Mesendoderm (in vitro differentiated cells): ENCODE results near the gene BRME1.

Experiments
- DNase-seq: peaks from one replicate; pipeline ENCODE4 v3.0.0; 2013
- H2AK5ac ChIP-seq: 2 replicates; pipeline ENCODE4 v1.6.1; 2013; ENCODE audit warnings: low read length, inconsistent platforms
- H2BK120ac ChIP-seq: 2 replicates; pipeline ENCODE4 v1.6.1; 2013; ENCODE audit warnings: low read depth, mild to moderate bottlenecking, low read length, moderate library complexity, mixed read lengths
- H2BK15ac ChIP-seq: replicated peaks from 2 replicates; pipeline ENCODE4 v1.6.1; 2013; ENCODE audit warnings: low read depth, mild to moderate bottlenecking, moderate library complexity
- H2BK5ac ChIP-seq: 2 replicates; pipeline ENCODE4 v1.6.1; 2013; ENCODE audit warnings: low read length, inconsistent platforms
- H3K18ac ChIP-seq: 2 replicates; pipeline ENCODE4 v1.6.1; 2013; ENCODE audit warnings: mild to moderate bottlenecking, low read length, mixed read lengths
- H3K23ac ChIP-seq: one replicate; pipeline ENCODE4 v1.6.1; 2013; ENCODE audit warnings: low read length
- H3K27ac ChIP-seq: 2 replicates; pipeline ENCODE4 v1.5.1; 2013; ENCODE audit warnings: low read depth, mild to moderate bottlenecking, inconsistent platforms, low read length, moderate library complexity
- H3K27me3 ChIP-seq: 2 replicates; pipeline ENCODE4 v1.6.1; 2013; ENCODE audit warnings: low read length, control low read depth, mild to moderate bottlenecking, inconsistent platforms; ENCODE audit not compliant: insufficient read depth, poor library complexity
- H3K36me3 ChIP-seq: 2 replicates; pipeline ENCODE4 v1.6.1; 2013; ENCODE audit warnings: low read length, inconsistent platforms; ENCODE audit not compliant: control insufficient read depth, insufficient read depth
- H3K4ac ChIP-seq: one replicate; pipeline ENCODE4 v1.6.1; 2013; ENCODE audit warnings: low read depth, mild to moderate bottlenecking, low read length, moderate library complexity
- H3K4me1 ChIP-seq: 2 replicates; pipeline ENCODE4 v1.6.1; 2013; ENCODE audit warnings: low read depth, low read length, inconsistent platforms; ENCODE audit not compliant: control insufficient read depth
- H3K4me2 ChIP-seq: 2 replicates; pipeline ENCODE4 v1.6.1; 2013; ENCODE audit warnings: low read length
- H3K4me3 ChIP-seq: 2 replicates; pipeline ENCODE4 v1.5.1; 2013; ENCODE audit warnings: mild to moderate bottlenecking, low read length
- H3K56ac ChIP-seq: one replicate; pipeline ENCODE4 v1.6.1; 2013; ENCODE audit warnings: low read length
- H3K79me1 ChIP-seq: 2 replicates; pipeline ENCODE4 v1.6.1; 2013; ENCODE audit warnings: low read length, inconsistent platforms
- H3K79me2 ChIP-seq: 2 replicates; pipeline ENCODE4 v1.6.1; 2013; ENCODE audit warnings: mild to moderate bottlenecking, low read length; ENCODE audit not compliant: control insufficient read depth, insufficient read depth
- H3K9ac ChIP-seq: 2 replicates; pipeline ENCODE4 v1.6.1; 2013; ENCODE audit warnings: low read length, inconsistent platforms
- H4K5ac ChIP-seq: one replicate; pipeline ENCODE4 v1.6.1; 2013; ENCODE audit warnings: low read length
- H4K8ac ChIP-seq: one replicate; pipeline ENCODE4 v1.6.1; 2013; ENCODE audit warnings: low read depth, mild to moderate bottlenecking, control low read depth, low read length, moderate library complexity
- WGBS: extraction: QIAGEN DNeasy Blood & Tissue Kit; methylation state at CpG from one replicate; pipeline ENCODE4 v1.1.7; 2013; ENCODE audit warnings: low lambda C conversion rate, missing lambda C conversion rate; ENCODE audit not compliant: insufficient coverage; ENCODE audit errors: extremely low coverage; 5-methylcytosine and 5-hydroxymethylcytosine counted together

Gene BRME1

DNA sequence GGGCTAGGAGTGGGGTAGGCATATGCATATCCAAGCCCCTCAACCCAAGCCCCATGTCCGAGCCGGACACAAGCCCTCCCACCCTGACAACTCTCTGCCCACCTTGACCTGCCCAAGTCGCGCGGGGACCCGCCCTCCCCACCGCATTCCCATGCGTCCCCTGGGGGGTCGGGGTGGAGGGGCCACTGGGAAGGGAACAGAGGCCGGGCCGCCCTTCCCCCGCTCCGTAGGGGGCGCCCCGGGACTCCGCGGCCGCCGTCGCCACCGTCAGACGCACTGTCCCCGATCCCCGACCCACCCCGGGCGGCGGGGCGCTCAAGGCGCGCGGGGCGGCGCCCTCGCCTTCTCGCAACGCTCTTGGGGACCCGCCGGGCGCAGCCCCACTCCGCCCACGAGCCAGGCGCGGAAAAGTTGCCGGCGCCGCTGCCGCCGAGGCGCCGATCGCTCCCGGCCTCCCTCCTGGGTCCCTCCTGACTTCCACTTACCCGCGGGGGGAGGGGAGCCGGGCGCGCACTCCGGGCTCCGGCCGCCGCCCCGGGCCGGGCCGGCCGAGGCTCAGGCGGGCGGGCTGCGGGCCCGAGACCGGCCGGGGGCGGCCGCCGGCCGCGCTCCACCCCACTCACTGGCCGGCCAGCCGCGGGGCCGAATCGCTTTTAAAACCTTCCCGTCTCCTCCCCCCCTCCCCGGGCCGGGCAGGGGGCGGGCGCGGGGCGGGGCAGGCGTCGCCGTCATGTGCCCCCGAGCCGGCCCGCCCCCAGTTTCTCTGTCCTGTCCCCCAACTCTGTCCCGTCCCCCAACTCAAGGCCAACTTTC lies 63.4 kb downstream of the BRME1 start:
- no peak overlapping the region for H2AK5ac ChIP-seq
- peak; percentile 63 for DNase-seq
- H4K5ac ChIP-seq: no peak overlapping the region
- H3K23ac ChIP-seq: no peak overlapping the region
- peaks cover 6% of the 10 kb centered on the region for H3K4me1 ChIP-seq
- H4K8ac ChIP-seq: no peak overlapping the region
- H3K27ac ChIP-seq: peak overlapping the region; percentile 65
- H3K4ac ChIP-seq: peak overlapping the region; percentile 74
- peak overlapping the region; percentile 85 for H3K4me2 ChIP-seq
- H2BK15ac ChIP-seq: no peak overlapping the region
- H3K79me1 ChIP-seq: peaks cover 9% of the 10 kb centered on the region
- no peaks in the 10 kb centered on the region for H3K36me3 ChIP-seq
- H2BK5ac ChIP-seq: peak overlapping the region; percentile 43
- H3K9ac ChIP-seq: peak overlapping the region; percentile 90
- peak overlapping the region; percentile 63 for H2BK120ac ChIP-seq
- peak overlapping the region; percentile 75 for H3K4me3 ChIP-seq
- H3K18ac ChIP-seq: peak overlapping the region; percentile 91
- WGBS: no CpG with 5 or more reads among the region's 95 CpGs
- H3K56ac ChIP-seq: peak overlapping the region; percentile 92
- H3K27me3 ChIP-seq: no peaks in the 10 kb centered on the region
- H3K79me2 ChIP-seq: peaks cover 43% of the 10 kb centered on the region

DNA sequence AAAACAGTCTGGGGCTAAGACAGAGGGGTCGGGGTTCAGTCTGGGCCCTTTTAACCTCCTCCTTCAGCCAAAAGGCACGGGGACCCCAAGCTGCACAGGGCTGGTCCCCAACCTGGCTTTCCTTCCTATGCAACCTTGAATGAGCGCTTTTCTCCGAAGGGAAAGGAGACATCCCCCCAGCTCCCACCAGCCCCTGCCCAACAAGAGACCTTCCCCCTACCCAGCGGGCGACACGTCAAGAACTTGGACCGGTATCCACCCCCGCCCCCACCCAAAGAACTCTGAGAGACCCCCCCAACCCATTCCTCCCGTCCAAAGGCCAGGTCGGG lies 64.0 kb downstream of the BRME1 start:
- WGBS: no CpG with 5 or more reads among the region's 11 CpGs

DNA sequence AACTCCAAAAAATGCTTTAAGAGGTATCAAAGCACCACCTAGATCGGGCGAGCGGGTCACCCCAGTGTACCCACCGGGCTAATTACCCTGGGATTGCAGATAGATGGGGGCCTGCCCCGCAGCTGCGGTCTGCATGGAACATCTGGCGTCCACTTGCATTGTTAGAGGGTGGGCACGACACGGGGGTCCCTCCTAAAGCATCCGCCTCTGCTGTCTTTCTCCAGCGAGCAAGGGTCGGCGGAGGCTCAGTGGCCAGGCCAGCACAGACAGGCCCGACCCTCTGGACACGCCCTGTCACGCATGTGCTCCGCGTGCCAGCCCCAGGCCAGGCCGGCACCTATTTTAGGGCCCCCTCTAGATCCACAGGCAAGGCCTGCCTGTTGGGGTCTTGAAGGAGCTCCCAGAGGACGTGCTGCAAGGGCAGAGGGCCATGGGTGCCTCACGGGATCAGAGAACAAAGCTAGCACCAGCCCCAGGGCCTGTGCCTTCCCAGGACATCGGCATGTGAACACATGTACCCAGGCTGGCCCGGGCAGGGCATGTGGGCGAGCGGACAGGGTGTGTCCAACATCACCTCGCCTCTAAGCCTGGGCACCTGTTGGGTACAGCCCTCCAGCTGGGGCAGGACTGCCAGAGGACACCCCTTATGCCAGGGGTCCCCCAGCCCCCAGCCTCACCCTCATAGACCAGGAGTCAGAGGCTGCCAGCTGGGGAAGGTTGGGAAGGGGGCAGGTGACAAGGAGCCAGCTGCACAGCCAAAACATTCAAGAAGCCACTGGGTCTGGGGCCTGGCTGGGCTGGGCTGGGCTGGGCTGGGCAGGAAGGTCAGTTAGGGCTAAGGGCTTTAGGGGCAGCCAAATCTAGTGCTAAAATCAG lies 64.6 kb downstream of the BRME1 start:
- H3K27ac ChIP-seq: no peak overlapping the region
- H3K18ac ChIP-seq: peak overlapping the region; percentile 91
- no peaks in the 10 kb centered on the region for H3K27me3 ChIP-seq
- peaks cover 46% of the 10 kb centered on the region for H3K79me2 ChIP-seq
- H3K79me1 ChIP-seq: peaks cover 11% of the 10 kb centered on the region
- no peaks in the 10 kb centered on the region for H3K36me3 ChIP-seq
- no peak overlapping the region for H4K8ac ChIP-seq
- H2BK5ac ChIP-seq: no peak overlapping the region
- H3K4me1 ChIP-seq: peaks cover 4% of the 10 kb centered on the region
- H2AK5ac ChIP-seq: no peak overlapping the region
- H3K4me3 ChIP-seq: peak overlapping the region; percentile 15
- H3K4me2 ChIP-seq: peak overlapping the region; percentile 7
- no peak overlapping the region for H3K4ac ChIP-seq
- no peak overlapping the region for H2BK15ac ChIP-seq
- WGBS: no CpG with 5 or more reads among the region's 26 CpGs
- H3K9ac ChIP-seq: peak overlapping the region; percentile 90
- no peak overlapping the region for H3K23ac ChIP-seq
- H3K56ac ChIP-seq: peak overlapping the region; percentile 92
- no peak overlapping the region for H2BK120ac ChIP-seq
- no peak for DNase-seq
- H4K5ac ChIP-seq: no peak overlapping the region

More for the DNA sequence above, 64.0 kb downstream of the BRME1 start:
- Histone ChIP-seq H3K9ac (peak overlapping the region; percentile 90), H2BK5ac (no peak overlapping the region), H3K18ac (peak overlapping the region; percentile 91), H3K79me2 (peaks cover 46% of the 10 kb centered on the region), H3K4me2 (peak overlapping the region; percentile 7), H4K5ac (no peak overlapping the region), H2BK120ac (no peak overlapping the region), H3K27me3 (no peaks in the 10 kb centered on the region), H3K27ac (no peak overlapping the region), H3K4ac (no peak overlapping the region), H3K4me1 (peaks cover 6% of the 10 kb centered on the region), H3K56ac (peak overlapping the region; percentile 92), H3K36me3 (no peaks in the 10 kb centered on the region), H3K4me3 (peak overlapping the region; percentile 75), H2BK15ac (no peak overlapping the region), H3K79me1 (peaks cover 11% of the 10 kb centered on the region), H3K23ac (no peak overlapping the region), H2AK5ac (no peak overlapping the region), H4K8ac (no peak overlapping the region)
- DNase-seq: no peak

DNA sequence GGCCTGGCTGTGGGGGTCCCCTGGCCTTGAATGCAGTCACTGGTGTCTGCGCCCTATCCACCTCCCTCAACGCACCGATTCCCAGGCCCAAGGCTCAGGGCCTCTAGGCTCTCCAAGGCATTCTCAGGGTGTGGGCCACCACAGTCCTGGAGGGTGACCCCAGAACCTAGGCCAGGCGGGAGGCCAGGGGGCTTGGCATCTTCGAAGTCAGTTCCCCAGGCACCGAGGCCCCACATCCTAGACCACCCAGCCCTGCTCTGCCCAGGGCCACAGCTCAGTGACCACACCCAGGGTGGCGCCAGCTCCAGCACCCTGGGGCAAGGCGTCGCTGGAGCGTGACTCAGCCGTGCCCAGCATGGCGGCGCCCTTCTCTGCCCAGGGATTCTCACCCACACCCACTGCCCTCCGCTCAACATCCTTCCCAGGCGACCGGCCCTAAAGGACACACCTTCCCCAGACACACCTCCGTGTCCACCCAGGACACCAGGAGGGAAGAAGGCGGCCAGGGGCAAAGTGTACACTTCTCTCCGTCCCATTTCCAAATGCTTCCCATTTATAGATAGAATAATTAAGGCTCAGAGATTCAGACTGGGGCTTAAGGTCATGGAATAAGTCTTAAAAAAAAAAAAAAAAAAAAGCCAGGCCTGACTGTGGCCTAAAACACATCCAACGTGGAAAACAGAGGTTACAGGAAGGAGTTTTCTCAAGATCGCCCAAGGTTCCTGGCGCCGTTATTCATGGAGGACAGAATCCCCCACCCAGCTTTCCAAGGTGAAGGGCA lies 65.4 kb downstream of the BRME1 start:
- Histone ChIP-seq H2BK5ac (no peak overlapping the region), H3K27me3 (no peaks in the 10 kb centered on the region), H3K27ac (no peak overlapping the region), H4K5ac (no peak overlapping the region), H2BK15ac (no peak overlapping the region), H3K4me2 (peak overlapping the region; percentile 5), H3K4me1 (peaks cover 4% of the 10 kb centered on the region), H2BK120ac (no peak overlapping the region), H3K79me2 (peaks cover 46% of the 10 kb centered on the region), H3K79me1 (peaks cover 11% of the 10 kb centered on the region), H3K9ac (peak overlapping the region; percentile 90), H3K56ac (peak overlapping the region; percentile 92), H3K4ac (no peak overlapping the region), H3K4me3 (no peak overlapping the region), H3K23ac (no peak overlapping the region), H4K8ac (no peak overlapping the region), H3K18ac (no peak overlapping the region), H2AK5ac (no peak overlapping the region), H3K36me3 (no peaks in the 10 kb centered on the region)
- no CpG with 5 or more reads among the region's 23 CpGs for WGBS
- no peak for DNase-seq

DNA sequence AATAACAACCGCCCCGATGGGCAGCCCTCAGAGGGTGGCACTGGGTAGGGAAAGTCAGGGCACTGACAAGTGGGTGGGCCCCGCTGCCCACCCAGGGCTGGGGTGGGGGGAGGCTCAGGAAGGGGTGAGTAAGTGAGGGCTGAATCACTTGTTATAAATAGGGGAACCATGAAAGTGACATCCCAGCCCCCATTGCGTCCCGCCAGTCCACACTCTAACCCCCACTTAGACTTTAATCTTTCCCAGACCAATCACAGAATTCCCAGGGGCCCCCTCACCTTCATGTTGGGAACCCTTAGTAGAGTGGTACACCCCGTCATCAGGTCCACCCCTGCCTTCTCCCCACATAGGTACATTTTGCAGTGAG lies 66.0 kb downstream of the BRME1 start:
- Histone ChIP-seq H3K36me3 (no peaks in the 10 kb centered on the region), H2AK5ac (no peak overlapping the region), H3K4ac (no peak overlapping the region), H2BK5ac (no peak overlapping the region), H3K4me3 (no peak overlapping the region), H3K4me1 (peaks cover 4% of the 10 kb centered on the region), H3K56ac (peak overlapping the region; percentile 62), H3K79me2 (peaks cover 46% of the 10 kb centered on the region), H3K23ac (no peak overlapping the region), H4K5ac (no peak overlapping the region), H3K4me2 (no peak overlapping the region), H2BK120ac (no peak overlapping the region), H4K8ac (no peak overlapping the region), H3K27me3 (no peaks in the 10 kb centered on the region), H3K18ac (no peak overlapping the region), H3K9ac (peak overlapping the region; percentile 32), H3K27ac (no peak overlapping the region), H2BK15ac (no peak overlapping the region), H3K79me1 (peaks cover 11% of the 10 kb centered on the region)
- no CpG with 5 or more reads among the region's 6 CpGs for WGBS
- no peak for DNase-seq
